CD1c-positive myeloid dendritic cell (primary cell): Measurements from ENCODE around the gene AHI1.
"Not testable (repeated sequence)": the region's sequence is repeated elsewhere in the genome, so short reads cannot be mapped to it uniquely, and the experiment has no call there.

Experiments used
- DNase-seq: peaks from one replicate; pipeline ENCODE4 v3.0.0-alpha.2; 2016; ENCODE audit errors: extremely low spot score

AHI1 gene

GRCh38 chr6:135505648-135506047, 8.1 kb upstream of the AHI1 start:
- DNase-seq = no peak

GRCh38 chr6:135505222-135505621, 7.7 kb upstream of the AHI1 start:
- DNase-seq = no peak

GRCh38 chr6:135504734-135505133, 7.2 kb upstream of the AHI1 start:
- no peak for DNase-seq

- no peak for DNase-seq
These were observed 6.3 kb upstream of the AHI1 start for GRCh38 chr6:135503703-135504475.

GRCh38 chr6:135499441-135500340, 2.2 kb upstream of the AHI1 start:
- peak; percentile 41 for DNase-seq

GRCh38 chr6:135498185-135498841, 773 bp upstream of the AHI1 start:
- DNase-seq = peak; percentile 93

- peak; percentile 15 for DNase-seq
These were observed 634 bp downstream of the AHI1 start for GRCh38 chr6:135496800-135497411.

- no peak for DNase-seq
These were observed 4.2 kb downstream of the AHI1 start for GRCh38 chr6:135493218-135493961.

- DNase-seq = no peak
These were observed 7.2 kb downstream of the AHI1 start for GRCh38 chr6:135490381-135490780.

GRCh38 chr6:135488023-135488422, 9.5 kb downstream of the AHI1 start:
- no peak for DNase-seq

- DNase-seq = not testable (repeated sequence)
These were observed 13.6 kb downstream of the AHI1 start for GRCh38 chr6:135483903-135484302.

GRCh38 chr6:135481783-135482369, 15.7 kb downstream of the AHI1 start:
- DNase-seq = no peak

GRCh38 chr6:135479601-135480000, 17.9 kb downstream of the AHI1 start:
- peak; percentile 48 for DNase-seq

- no peak for DNase-seq
These were observed 18.9 kb downstream of the AHI1 start for GRCh38 chr6:135478626-135479025.

GRCh38 chr6:135475292-135475886, 22.2 kb downstream of the AHI1 start:
- no peak for DNase-seq

GRCh38 chr6:135474362-135474761, 23.2 kb downstream of the AHI1 start:
- DNase-seq = no peak

GRCh38 chr6:135465903-135466302, 31.6 kb downstream of the AHI1 start:
- DNase-seq = no peak

GRCh38 chr6:135465307-135465706, 32.2 kb downstream of the AHI1 start:
- no peak for DNase-seq

GRCh38 chr6:135464634-135465033, 32.9 kb downstream of the AHI1 start:
- DNase-seq = no peak

GRCh38 chr6:135461208-135461607, 36.3 kb downstream of the AHI1 start:
- DNase-seq = no peak
